Coronary artery (tissue), 2 donors: ENCODE measurements around the gene EIF3L.
A peak's percentile ranks its signal among the peaks of the same experiment; 100 is the strongest.

Experiments used
- DNase-seq: peaks from one replicate; pipeline ENCODE4 v3.0.0-alpha.2; 2017; ENCODE audit warnings: low spot score
- H3K27ac ChIP-seq, 2 donors: fragments of 200-600 bp; sonication (generic); one replicate each; pipeline ENCODE4 v1.5.1; 2016 to 2019
- H3K4me3 ChIP-seq: fragments of 200-600 bp; sonication (generic); 2 replicates; pipeline ENCODE4 v1.5.1; 2016; ENCODE audit warnings: mild to moderate bottlenecking, moderate library complexity
- CTCF ChIP-seq: fragments of 200-600 bp; sonication (generic); IDR thresholded peaks from one replicate; pipeline ENCODE4 v1.5.1; 2019; ENCODE audit warnings: antibody characterized with exemption

The EIF3L gene

GRCh38 chr22:37930270-37930951, 81.2 kb downstream of the EIF3L start:
- no peak overlapping the region for H3K4me3 ChIP-seq
- peak overlapping the region in 1 of 2 donors; percentile 54 for H3K27ac ChIP-seq
- no peak for TF ChIP-seq CTCF
- DNase-seq: no peak

DNA sequence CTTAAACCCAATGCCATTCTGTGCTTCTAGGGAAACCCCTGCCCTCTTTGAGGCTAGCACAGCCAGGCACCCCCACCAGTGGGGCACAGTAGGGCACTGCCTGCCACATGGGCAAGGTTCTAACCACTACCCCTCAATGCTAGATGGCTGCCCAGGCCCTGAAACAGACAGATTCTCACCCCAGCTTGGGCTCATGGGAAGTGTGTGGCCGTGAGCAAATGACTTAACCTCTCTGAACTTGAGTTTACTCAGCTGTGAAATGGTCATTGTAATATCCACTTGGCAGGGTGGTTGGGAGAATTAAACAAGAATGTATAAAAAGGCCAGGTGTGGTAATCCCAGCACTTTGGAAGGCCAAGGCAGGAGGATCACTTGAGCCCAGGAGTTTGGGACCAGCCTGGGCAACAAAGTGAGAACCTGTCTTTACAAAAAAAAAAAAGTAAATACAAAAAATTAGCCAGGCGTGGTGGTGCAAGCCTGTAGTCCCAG, 81.8 kb downstream of the EIF3L start:
- DNase-seq: no peak
- TF ChIP-seq CTCF: no peak
- H3K27ac ChIP-seq: peak overlapping the region in 1 of 2 donors; percentile 54
- no peak overlapping the region for H3K4me3 ChIP-seq

DNA sequence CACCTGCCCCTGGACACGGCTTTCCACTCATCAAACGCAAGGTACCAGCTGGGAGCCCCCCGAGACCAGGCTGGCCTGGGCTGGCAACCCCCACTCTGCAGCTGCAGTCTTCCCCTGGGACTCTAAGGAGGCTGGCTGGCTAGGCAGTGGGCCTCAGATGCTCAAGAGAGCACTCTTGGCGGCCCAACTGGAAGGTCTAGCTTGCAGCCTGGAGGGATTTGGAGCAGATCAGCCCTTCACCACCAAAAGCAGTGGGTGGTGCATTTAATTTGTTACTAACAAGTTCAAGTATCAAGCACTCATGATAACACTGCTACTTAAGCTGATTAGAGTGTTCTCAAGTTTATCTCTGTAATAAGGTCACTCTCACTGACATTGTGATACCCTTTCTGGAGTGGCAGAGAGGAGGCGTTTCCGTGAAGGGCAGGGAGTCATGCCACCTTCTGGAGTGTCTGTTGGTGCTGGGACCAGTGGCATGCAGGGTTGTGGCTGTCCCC, 82.7 kb downstream of the EIF3L start:
- DNase-seq: no peak
- Histone ChIP-seq H3K27ac (no peak overlapping the region), H3K4me3 (no peak overlapping the region)
- no peak for TF ChIP-seq CTCF

DNA sequence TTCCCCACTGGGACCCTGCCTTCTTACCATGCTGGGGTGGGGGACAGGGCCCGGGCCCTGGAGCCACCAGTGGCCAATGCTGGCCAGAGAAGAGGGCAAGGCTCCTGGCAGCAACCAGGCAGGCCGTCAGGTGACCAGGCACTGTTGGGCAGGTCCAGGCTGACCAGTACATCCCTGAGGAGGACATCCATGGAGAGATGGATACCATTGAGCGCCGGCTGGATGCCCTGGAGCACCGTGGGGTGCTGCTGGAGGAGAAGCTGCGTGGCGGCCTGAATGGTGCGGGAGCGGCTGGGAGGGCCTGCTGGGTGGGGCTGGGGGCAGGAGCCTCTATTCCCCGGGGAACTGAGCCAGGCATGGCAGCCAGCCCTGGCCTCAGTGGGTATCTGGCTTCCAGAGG, 83.2 kb downstream of the EIF3L start:
- Histone ChIP-seq H3K4me3 (no peak overlapping the region), H3K27ac (peak overlapping the region in 1 of 2 donors; percentile 90)
- TF ChIP-seq CTCF: no peak
- DNase-seq: no peak

- no peak for TF ChIP-seq CTCF
- no peak overlapping the region for H3K4me3 ChIP-seq
- no peak for DNase-seq
Measured at GRCh38 chr22:37932821-37933578, 83.8 kb downstream of the EIF3L start.

DNA sequence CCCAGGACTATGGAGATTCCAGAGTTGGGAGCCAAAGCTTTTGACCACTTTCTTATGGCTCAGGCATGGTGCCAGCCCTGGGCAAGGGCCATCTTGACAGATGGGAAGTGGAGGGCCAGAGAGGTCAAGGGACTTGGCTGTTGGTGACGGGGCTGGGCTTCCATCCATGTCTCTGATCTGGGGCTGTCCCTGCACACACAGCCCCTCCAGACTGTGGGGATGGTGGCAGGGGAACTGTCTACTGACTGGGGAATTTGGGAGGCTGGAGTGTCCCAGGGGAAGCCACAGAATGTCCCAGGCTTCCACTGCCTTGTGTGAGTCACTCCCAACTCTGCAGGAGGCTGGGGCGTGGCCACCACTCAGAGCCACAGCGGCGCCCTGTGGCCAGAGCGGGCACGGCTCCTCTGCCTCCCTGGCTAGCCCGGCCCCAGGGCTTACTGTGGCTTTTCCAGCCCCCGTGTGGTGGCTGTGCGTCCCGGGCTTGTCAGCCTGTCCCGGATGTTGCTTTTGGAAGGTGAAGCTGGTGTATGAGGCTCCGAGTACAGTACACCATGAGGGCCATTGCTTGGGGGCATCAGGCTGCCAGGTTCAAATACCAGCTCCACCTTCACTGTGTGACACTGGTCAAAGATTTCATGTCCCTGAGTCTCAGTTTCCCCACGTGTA, 84.6 kb downstream of the EIF3L start:
- peak; percentile 96 for TF ChIP-seq CTCF
- peak overlapping the region; percentile 69 to 90 for H3K27ac ChIP-seq
- no peak overlapping the region for H3K4me3 ChIP-seq
- DNase-seq: peak; percentile 94

More at GRCh38 chr22:37932821-37933578, 83.8 kb downstream of the EIF3L start:
- peak overlapping the region; percentile 69 to 90 for H3K27ac ChIP-seq
